NCI-H446 treated with DMSO at 0.1 percent for 48 hours (cell line): Measurements from ENCODE around the gene WASF2.
A peak's percentile ranks its signal among the peaks of the same experiment; 100 is the strongest.
"Not testable (repeated sequence)": the region's sequence is repeated elsewhere in the genome, so short reads cannot be mapped to it uniquely, and the experiment has no call there.

Experiments
- DNase-seq: peaks from one replicate; lab custom pipeline; 2025; lab: John Stamatoyannopoulos, UW

Gene WASF2

GRCh38 chr1:27397749-27398148, 92.2 kb downstream of the WASF2 start:
- no peak for DNase-seq

DNA sequence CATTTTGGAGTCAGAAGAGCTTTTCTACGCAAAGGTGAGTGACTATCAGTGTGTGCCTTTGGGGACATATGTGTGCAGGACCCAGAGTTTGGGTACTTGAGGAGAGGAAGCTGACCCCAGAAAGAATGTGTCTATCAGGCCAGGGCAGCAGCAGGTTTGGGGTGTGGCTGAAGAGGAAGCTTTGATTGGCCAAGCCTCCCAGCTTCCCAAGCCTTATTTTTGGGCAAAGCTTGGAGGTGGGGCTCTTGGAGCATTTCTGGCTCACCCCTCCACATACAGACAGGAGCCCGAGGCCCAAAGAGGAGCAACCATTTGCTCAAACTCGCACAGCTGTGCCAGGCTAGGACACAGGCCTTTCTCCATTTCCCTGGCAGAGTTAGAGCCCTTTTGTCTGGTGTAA, 92.9 kb downstream of the WASF2 start:
- no peak for DNase-seq

GRCh38 chr1:27395441-27396195, 94.3 kb downstream of the WASF2 start:
- peak; percentile 53 for DNase-seq

DNA sequence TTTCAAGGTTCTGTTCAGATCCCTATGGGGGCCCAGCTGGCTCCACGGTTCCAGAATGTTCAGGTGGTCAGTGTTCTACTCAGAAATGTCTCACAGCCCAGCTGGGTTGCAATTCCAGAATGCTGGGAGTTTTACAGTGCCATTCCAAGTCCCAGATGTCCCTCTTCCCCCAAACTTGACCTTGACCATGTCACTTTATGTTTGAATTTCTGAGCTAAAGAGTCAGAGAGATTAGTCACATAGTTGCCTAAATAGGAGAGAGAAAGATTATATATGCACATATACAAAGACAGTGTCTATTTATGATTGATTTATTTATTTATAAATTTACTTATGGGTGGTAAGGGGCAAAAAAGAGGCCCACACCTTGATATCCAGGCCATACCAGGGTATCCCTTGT, 95.0 kb downstream of the WASF2 start:
- no peak for DNase-seq

DNA sequence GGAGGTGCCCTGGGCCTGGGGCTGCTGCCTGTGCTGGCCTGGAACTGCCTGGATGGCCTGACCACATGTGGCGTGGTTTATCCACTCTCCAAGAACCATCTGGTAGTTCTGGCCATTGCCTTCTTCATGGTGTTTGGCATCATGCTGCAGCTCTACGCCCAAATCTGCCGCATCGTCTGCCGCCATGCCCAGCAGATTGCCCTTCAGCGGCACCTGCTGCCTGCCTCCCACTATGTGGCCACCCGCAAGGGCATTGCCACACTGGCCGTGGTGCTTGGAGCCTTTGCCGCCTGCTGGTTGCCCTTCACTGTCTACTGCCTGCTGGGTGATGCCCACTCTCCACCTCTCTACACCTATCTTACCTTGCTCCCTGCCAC, 95.7 kb downstream of the WASF2 start:
- DNase-seq, result no peak

DNA sequence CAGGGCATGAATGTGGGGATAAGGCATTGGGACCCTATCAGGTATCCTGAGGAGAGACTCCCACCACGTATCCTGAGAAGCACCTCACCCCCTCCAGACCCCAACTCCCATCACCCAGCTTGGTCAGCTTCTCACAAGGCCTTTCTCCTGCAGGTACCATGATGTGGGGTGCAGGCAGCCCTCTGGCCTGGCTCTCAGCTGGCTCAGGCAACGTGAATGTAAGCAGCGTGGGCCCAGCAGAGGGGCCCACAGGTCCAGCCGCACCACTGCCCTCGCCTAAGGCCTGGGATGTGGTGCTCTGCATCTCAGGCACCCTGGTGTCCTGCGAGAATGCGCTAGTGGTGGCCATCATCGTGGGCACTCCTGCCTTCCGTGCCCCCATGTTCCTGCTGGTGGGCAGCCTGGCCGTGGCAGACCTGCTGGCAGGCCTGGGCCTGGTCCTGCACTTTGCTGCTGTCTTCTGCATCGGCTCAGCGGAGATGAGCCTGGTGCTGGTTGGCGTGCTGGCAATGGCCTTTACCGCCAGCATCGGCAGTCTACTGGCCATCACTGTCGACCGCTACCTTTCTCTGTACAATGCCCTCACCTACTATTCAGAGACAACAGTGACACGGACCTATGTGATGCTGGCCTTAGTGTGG, 96.2 kb downstream of the WASF2 start:
- DNase-seq, result no peak

- no peak for DNase-seq
Measured at GRCh38 chr1:27392778-27393635, 97.0 kb downstream of the WASF2 start.

DNA sequence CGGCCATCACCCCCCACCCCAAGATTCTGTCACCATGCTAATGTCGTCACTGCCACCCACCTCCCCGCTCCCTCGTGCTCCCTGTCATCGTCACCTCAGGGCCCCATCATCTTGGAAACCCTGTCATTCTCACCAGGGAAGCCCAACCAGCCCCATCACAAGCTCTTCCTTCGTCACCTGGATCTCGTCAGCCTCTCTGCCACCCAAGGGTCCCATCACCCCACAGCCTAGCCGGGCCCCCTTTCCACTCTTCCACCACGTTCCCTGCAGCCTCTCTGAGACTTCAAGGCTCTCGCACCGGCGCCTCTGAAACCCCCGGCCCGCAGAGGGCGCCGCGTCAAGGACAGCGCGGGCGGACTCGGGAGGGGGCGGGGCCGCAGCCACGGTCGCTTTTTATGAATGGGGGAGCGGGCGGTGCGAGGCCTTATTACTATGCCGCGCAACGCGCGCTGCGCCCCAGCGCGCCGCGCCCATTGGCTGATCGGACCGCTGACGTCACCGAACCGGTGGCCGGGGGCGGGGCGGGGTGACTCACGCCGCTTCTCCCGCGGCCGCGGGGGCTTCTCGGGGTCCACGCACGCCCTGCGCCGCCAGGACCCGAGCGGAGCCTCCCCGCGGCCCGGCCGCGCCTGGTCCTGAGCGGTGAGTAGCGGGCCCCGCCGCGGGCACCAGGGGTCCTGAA, 97.7 kb downstream of the WASF2 start, which contains the start of gene GPR3:
Gene GPR3, plus strand, starts transcription at position 527 of the 682 bp plus-strand sequence. CDS start 1,177 bp downstream, outside the sequence.
- DNase-seq, result peak; percentile 81

GRCh38 chr1:27391511-27392095, 98.4 kb downstream of the WASF2 start:
- DNase-seq, result no peak

DNA sequence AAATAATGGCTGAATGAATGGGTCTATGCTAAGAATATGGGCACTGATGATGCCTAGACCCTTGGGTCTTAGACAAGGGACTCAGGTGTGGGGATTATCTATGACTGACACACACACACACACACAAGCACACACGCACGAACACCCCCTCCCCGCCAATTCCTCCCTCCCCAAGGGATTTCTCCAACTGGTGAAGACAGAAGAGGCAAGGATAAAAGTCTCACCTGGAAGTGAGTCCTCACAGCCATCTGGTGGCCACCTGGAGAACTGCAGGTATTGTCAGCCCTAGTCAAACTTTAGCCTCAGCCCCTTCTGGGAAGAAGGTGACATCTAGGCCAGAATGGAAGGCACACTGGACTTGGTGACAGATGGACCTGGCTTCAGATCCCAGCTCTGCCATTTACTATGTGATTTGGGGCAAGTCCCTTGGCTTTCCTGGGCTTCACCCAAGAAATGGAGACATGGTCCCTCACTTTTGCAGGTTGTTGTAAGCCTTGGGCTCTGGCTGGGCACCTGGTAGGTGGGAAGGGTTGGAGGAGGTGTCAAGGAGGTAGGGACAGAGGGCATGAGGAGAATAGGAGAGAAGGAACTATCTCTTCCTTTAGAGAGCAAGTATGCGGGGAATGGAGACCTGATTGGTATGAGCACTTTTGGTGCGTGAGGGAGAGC, 101.5 kb downstream of the WASF2 start:
- no peak for DNase-seq

- DNase-seq, result not testable (repeated sequence)
Measured at GRCh38 chr1:27384797-27385196, 105.2 kb downstream of the WASF2 start.

DNA sequence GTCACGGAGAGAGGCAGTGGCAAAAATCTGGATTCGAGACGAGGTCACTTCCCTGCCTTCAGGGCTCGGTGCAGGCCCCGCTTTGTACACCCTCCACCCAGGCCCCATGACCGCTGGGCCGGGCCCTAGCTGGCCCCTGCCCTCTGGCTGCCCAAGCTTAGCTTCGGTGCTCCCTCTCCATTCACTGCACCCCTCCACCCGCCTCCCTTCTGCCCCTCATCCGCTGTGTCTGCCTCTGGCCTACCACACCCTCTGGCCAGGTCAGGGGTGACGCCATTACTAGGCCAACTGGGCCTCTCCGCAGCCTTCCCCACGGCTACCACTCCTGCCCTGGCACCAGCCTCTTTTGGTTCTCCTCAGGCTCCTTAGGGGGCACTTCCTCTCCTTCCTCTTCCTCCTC, 106.3 kb downstream of the WASF2 start:
- DNase-seq, result no peak

- DNase-seq, result no peak
Measured at GRCh38 chr1:27383039-27383605, 106.8 kb downstream of the WASF2 start, which contains the start of gene CD164L2. Gene CD164L2 (minus strand): TSS chr1:27383333. CDS start chr1:27383239, 94 bp downstream.

- DNase-seq, result no peak
Measured at GRCh38 chr1:27381969-27382762, 107.8 kb downstream of the WASF2 start.

DNA sequence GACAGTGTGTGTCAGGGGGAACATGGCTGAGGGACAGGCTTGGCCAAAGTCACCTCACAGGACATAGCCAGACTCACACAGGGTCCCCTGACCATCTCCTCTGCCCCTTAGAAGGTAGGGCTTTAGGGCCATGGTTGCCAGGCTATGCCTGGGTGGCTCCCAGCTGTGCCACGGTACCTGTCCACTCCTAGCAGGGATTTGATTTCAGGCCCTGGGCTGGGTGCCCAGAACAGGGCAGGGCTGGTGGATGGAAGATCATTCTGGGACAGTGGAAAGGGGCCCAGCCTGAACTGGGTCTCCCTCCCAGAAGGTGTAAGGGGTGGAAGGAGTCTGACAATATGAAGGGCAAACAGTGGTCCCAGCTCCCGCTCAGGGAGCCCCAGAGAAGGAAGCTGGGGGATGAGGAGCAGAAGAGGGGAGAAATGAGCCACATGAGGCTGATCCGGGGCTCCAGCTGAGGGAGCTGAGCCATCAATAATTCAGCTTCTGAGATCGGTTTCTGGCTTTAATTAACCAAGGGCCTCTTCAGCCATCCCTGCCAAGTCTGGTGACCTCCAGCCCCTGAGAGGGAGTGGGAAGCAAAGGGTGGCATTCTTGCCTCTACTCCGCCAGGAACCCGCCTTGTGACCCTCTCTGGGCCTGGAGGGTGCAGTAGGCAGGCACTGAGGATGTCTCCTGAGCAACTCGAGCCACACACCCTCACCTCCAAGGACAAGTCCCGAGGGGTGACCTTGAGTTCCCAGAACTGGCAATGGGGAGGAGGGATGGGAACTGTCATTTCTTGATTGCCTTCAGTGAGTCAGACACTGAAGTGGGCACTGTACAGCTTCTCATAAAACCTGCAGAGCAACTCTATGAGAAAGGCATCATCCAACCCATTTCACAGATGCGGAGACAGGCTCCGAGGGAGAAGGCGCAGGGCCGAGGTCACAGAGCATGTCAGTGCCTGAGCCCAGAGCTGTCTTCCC, 108.9 kb downstream of the WASF2 start:
- no peak for DNase-seq

GRCh38 chr1:27380224-27380623, 109.7 kb downstream of the WASF2 start:
- no peak for DNase-seq

GRCh38 chr1:27379564-27380122, 110.3 kb downstream of the WASF2 start:
- no peak for DNase-seq

- DNase-seq, result no peak
Measured at GRCh38 chr1:27377760-27378495, 112.0 kb downstream of the WASF2 start.
